DND-41 (cell line): Measurements from ENCODE around the gene NUDT8.

Experiments used
- ATAC-seq: fragments of 200-7000 bp; cut with Tn5 transposase; 3 replicates; pipeline ENCODE4 v1.9.1; 2021; ENCODE audit warnings: low read depth; ENCODE audit not compliant: insufficient read depth
- DNase-seq: peaks from one replicate; pipeline ENCODE4 v3.0.0-alpha.2; 2020
- H2AFZ ChIP-seq: 2 replicates; pipeline ENCODE4 v1.6.0; 2012; ENCODE audit warnings: low read depth, low read length
- H3K27ac ChIP-seq: 2 replicates; pipeline ENCODE4 v1.5.1; 2012; ENCODE audit warnings: low read length, inconsistent platforms
- H3K27me3 ChIP-seq: fragments of 200-600 bp; sonication (generic); 2 replicates; pipeline ENCODE4 v1.6.0; 2012; ENCODE audit warnings: low read length, mild to moderate bottlenecking, inconsistent platforms; ENCODE audit not compliant: insufficient read depth, poor library complexity
- H3K36me3 ChIP-seq: 2 replicates; pipeline ENCODE4 v1.5.1; 2012; ENCODE audit warnings: low read length, inconsistent platforms; ENCODE audit not compliant: insufficient read depth
- H3K4me1 ChIP-seq: 2 replicates; pipeline ENCODE4 v1.5.1; 2012; ENCODE audit warnings: mild to moderate bottlenecking, low read length; ENCODE audit not compliant: insufficient read depth
- H3K4me2 ChIP-seq: 2 replicates; pipeline ENCODE4 v1.6.0; 2012; ENCODE audit warnings: mild to moderate bottlenecking, moderate library complexity, low read length, inconsistent platforms; ENCODE audit not compliant: insufficient read depth
- H3K4me3 ChIP-seq, 2 experiments: fragments of 200-600 bp in 1 of 2; shearing (Covaris generic) in 1 of 2; 2 replicates each; pipeline ENCODE4 v1.5.1; 2012 to 2016; ENCODE audit warnings: inconsistent platforms in 2 of 2, low read length in 2 of 2, mild to moderate bottlenecking in 2 of 2, low read depth in 1 of 2, moderate library complexity in 1 of 2
- H3K79me2 ChIP-seq: 2 replicates; pipeline ENCODE4 v1.6.0; 2012; ENCODE audit warnings: low read length, inconsistent platforms; ENCODE audit not compliant: insufficient read depth
- H3K9ac ChIP-seq: 2 replicates; pipeline ENCODE4 v1.6.0; 2012; ENCODE audit warnings: low read depth, mild to moderate bottlenecking, inconsistent platforms, low read length, moderate library complexity
- H3K9me3 ChIP-seq: 2 replicates; pipeline ENCODE4 v1.5.1; 2012; ENCODE audit warnings: low read length, moderate library complexity, mild to moderate bottlenecking, inconsistent platforms; ENCODE audit not compliant: insufficient read depth, severe bottlenecking
- H4K20me1 ChIP-seq: 2 replicates; pipeline ENCODE4 v1.6.0; 2012; ENCODE audit warnings: low read length; ENCODE audit not compliant: insufficient read depth
- CTCF ChIP-seq: IDR thresholded peaks from 2 replicates; pipeline ENCODE4 v1.5.1; 2012; ENCODE audit warnings: borderline replicate concordance, low read length, moderate library complexity, mild to moderate bottlenecking; ENCODE audit not compliant: poor library complexity, severe bottlenecking; ENCODE audit errors: extremely low read depth
- EZH2 ChIP-seq: IDR thresholded peaks from 3 replicates; pipeline ENCODE4 v1.6.1; 2012; ENCODE audit warnings: borderline replicate concordance, low read depth, mild to moderate bottlenecking, moderate library complexity, low read length, inconsistent platforms; ENCODE audit not compliant: severe bottlenecking

Gene NUDT8

GRCh38 chr11:67632175-67632981, 2.6 kb upstream of the NUDT8 start:
- Histone ChIP-seq H3K27me3 (no peaks in the 10 kb centered on the region), H3K27ac (peak overlapping the region; percentile 97), H3K36me3 (peaks cover 14% of the 10 kb centered on the region), H4K20me1 (no peaks in the 10 kb centered on the region), H3K79me2 (peaks cover 25% of the 10 kb centered on the region), H3K9me3 (no peaks in the 10 kb centered on the region), H2AFZ (no peak overlapping the region), H3K4me1 (peaks cover 47% of the 10 kb centered on the region), H3K4me3 (no peak overlapping the region), H3K4me2 (0 out of 2 replicates have a peak overlapping the region, but pooled peaks have one; percentile 98), H3K9ac (peak overlapping the region; percentile 90; the same call in 1 of the 2 replicates)
- no peak for DNase-seq
- TF ChIP-seq CTCF, result no peak
- no peak for TF ChIP-seq EZH2
- ATAC-seq, result no peak

- peak overlapping the region; percentile 90; the same call in 1 of the 2 replicates for H3K9ac ChIP-seq
- DNase-seq (no peak), ATAC-seq (no peak)
- peak overlapping the region; percentile 97 for H3K27ac ChIP-seq
- H3K36me3 ChIP-seq, result peaks cover 20% of the 10 kb centered on the region
- peaks cover 25% of the 10 kb centered on the region for H3K79me2 ChIP-seq
- H3K9me3 ChIP-seq, result no peaks in the 10 kb centered on the region
- TF ChIP-seq EZH2 (no peak), CTCF (no peak)
- no peaks in the 10 kb centered on the region for H3K27me3 ChIP-seq
- peak overlapping the region; percentile 98; the same call in 1 of the 2 replicates for H3K4me2 ChIP-seq
- no peak overlapping the region for H2AFZ ChIP-seq
- H3K4me1 ChIP-seq, result peaks cover 53% of the 10 kb centered on the region
- no peaks in the 10 kb centered on the region for H4K20me1 ChIP-seq
- H3K4me3 ChIP-seq, result no peak overlapping the region
Measured at GRCh38 chr11:67631853-67632174, 2.1 kb upstream of the NUDT8 start.

- ATAC-seq, result no peak
- Histone ChIP-seq H3K4me3 (peak overlapping the region in 1 of 2 experiments; percentile 84; a peak in 2 of 4 replicates), H2AFZ (no peak overlapping the region), H3K79me2 (peaks cover 25% of the 10 kb centered on the region), H3K27me3 (no peaks in the 10 kb centered on the region), H4K20me1 (no peaks in the 10 kb centered on the region), H3K9ac (peak overlapping the region; percentile 90), H3K4me2 (peak overlapping the region; percentile 98), H3K27ac (peak overlapping the region; percentile 97), H3K36me3 (peaks cover 21% of the 10 kb centered on the region), H3K4me1 (peaks cover 53% of the 10 kb centered on the region), H3K9me3 (no peaks in the 10 kb centered on the region)
- no peak for DNase-seq
- TF ChIP-seq EZH2 (no peak), CTCF (no peak)
Measured at GRCh38 chr11:67631411-67631810, 1.7 kb upstream of the NUDT8 start.
